GM18511 (cell line): ENCODE data around the gene NKIRAS2.

Source experiments
- ATAC-seq: cut with Tn5 transposase; IDR thresholded peaks from one replicate; pipeline ENCODE4 v1.9.1; 2021; ENCODE audit warnings: mild to moderate bottlenecking, moderate library complexity; ENCODE audit not compliant: unreplicated experiment

The NKIRAS2 gene

GRCh38 chr17:42019509-42020404 lies at the start of gene NKIRAS2:
NKIRAS2 (plus strand) TSS chr17:42020090; CDS start chr17:42021578, 1,488 bp downstream.
- peak; percentile 58 for ATAC-seq

- ATAC-seq = no peak
Observed at GRCh38 chr17:41970901-41971331, 49.0 kb upstream of the NKIRAS2 start.

- ATAC-seq = no peak
Observed at GRCh38 chr17:41971721-41972523, 48.0 kb upstream of the NKIRAS2 start.

- peak; percentile 77 for ATAC-seq
Observed at GRCh38 chr17:41972571-41973407, 47.1 kb upstream of the NKIRAS2 start.

- no peak for ATAC-seq
Observed at GRCh38 chr17:41973408-41973811, 46.5 kb upstream of the NKIRAS2 start.

- ATAC-seq = no peak
Observed at GRCh38 chr17:41974031-41974430, 45.9 kb upstream of the NKIRAS2 start.

GRCh38 chr17:41974658-41975057 lies 45.2 kb upstream of the NKIRAS2 start:
- ATAC-seq = no peak

- no peak for ATAC-seq
Observed at GRCh38 chr17:41975099-41976083, 44.5 kb upstream of the NKIRAS2 start.

- ATAC-seq = peak; percentile 59
Observed at GRCh38 chr17:41976142-41976768, 43.6 kb upstream of the NKIRAS2 start.

- ATAC-seq = no peak
Observed at GRCh38 chr17:41977991-41978390, 41.9 kb upstream of the NKIRAS2 start.

GRCh38 chr17:41982026-41982760 lies 37.7 kb upstream of the NKIRAS2 start:
- no peak for ATAC-seq

- ATAC-seq = no peak
Observed at GRCh38 chr17:41984454-41984853, 35.4 kb upstream of the NKIRAS2 start.

- ATAC-seq = no peak
Observed at GRCh38 chr17:41985919-41986318, 34.0 kb upstream of the NKIRAS2 start.

GRCh38 chr17:41986634-41987033 lies 33.3 kb upstream of the NKIRAS2 start:
- no peak for ATAC-seq

GRCh38 chr17:41987642-41988041 lies 32.2 kb upstream of the NKIRAS2 start:
- no peak for ATAC-seq

GRCh38 chr17:41988418-41988817 lies 31.5 kb upstream of the NKIRAS2 start:
- ATAC-seq = no peak

- no peak for ATAC-seq
Observed at GRCh38 chr17:41989702-41990419, 30.0 kb upstream of the NKIRAS2 start.

GRCh38 chr17:41992576-41992975 lies 27.3 kb upstream of the NKIRAS2 start:
- ATAC-seq = no peak
